ENCODE measurements around the gene RNF220. TPM values are rescaled to one million over a fixed set of nuclear protein-coding genes. Genes with fewer than 3 reads are reported as not detected.

Gene RNF220
- total and polyA plus RNA-seq, 9 of the 15 experiments (the other 6 are each of a cell fraction or from before 2014, with no cell fraction given): 5.1 to 117 (median 66.9) TPM

DNA sequence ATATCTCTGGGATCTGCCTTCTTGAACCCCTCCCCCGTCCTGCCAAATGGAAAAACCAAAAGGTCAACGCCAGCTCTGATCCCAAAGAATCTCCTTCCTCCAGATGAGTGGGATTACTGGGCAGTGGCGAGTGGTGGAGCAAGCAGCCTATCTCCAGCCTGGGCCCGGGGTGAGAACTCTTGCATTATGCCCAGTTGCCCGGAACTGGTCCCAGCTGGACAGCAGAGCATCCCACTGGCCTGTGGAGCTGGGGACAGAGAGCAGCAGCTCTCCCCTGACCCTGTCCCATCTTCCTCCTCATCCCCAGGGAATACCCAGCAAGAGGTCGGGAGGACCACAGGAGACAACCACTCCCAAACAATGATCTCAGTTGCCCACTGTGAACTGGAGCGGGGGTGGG, 138.7 kb downstream of the RNF220 start:
- intact Hi-C loops (cut with micrococcal nuclease): no loop called here
- FAIRE-seq (no peak), ATAC-seq (no peak), DNase-seq (ENCODE audit: extremely low read depth in 1 of 4, low spot score in 3 of 4) (no peak)
- WGBS (ENCODE audit: insufficient coverage, low coverage, missing lambda C conversion rate): 1% methylated on average over 7 of the region's 7 CpGs
- no peaks in the 10 kb centered on the region for H3K36me3 ChIP-seq (ENCODE audit: control insufficient read depth, insufficient read depth, low read length)
- H3K4me2 ChIP-seq (ENCODE audit: insufficient read depth, low read length): no peak overlapping the region
- H3K27me3 ChIP-seq (ENCODE audit: control insufficient read depth in 2 of 2, insufficient read depth in 2 of 2, low read length in 2 of 2): peaks cover 56 to 68% of the 10 kb centered on the region in 2 experiments
- no peak overlapping the region for H3K27ac ChIP-seq (ENCODE audit: extremely low read depth, low read depth, low read length)
- H3K9ac ChIP-seq (ENCODE audit: insufficient read depth in 1 of 2, low read depth in 2 of 2, low read length in 2 of 2): no peak overlapping the region
- H3K79me2 ChIP-seq (ENCODE audit: control insufficient read depth, insufficient read depth, low read length): no peaks in the 10 kb centered on the region
- ChIA-PET POLR2A (interaction anchor here (0.5 to 4.7 kb wide), 4 partner anchors 10 to 136 kb away, joined by 3 to 21 read pairs (median 4); no protein-coding TSS in a partner anchor), CTCF (ENCODE audit: low intra/inter-chr PET ratio) (no interaction called here)
- H3K4me3 ChIP-seq: no peak overlapping the region
- no peaks in the 10 kb centered on the region for H3K9me1 ChIP-seq (ENCODE audit: control insufficient read depth, insufficient read depth, low read length)
- no TSS peak for BruUV-seq (replicated peaks)
- 0 out of 2 replicates have a peak, but pooled peaks cover 5% of the 10 kb centered on the region for H4K20me1 ChIP-seq (replicated peaks; ENCODE audit: control insufficient read depth, insufficient read depth, low read length)
- in situ Hi-C loops (cut with MboI): no loop called here
- H3K4me1 ChIP-seq (replicated peaks in 1 of 2; ENCODE audit: control insufficient read depth in 2 of 2, insufficient read depth in 2 of 2, low read length in 2 of 2): peaks cover 0 to 6% of the 10 kb centered on the region in 2 experiments; a peak in 1 of 5 replicates
- no peaks in the 10 kb centered on the region for H3K9me3 ChIP-seq (replicated peaks; ENCODE audit: control insufficient read depth, insufficient read depth, low read depth, low read length)
- no peak overlapping the region for H2AFZ ChIP-seq (ENCODE audit: low read depth, low read length)
- no peak for TF ChIP-seq ZNF561 (CRISPR knock-in tag; conservative IDR thresholded peaks at IDR 0.05)
- no peak for TF ChIP-seq HSF4 (CRISPR knock-in tag; IDR thresholded peaks at IDR 0.05; ENCODE audit: borderline replicate concordance)
- no peak for TF ChIP-seq NELFE (IDR thresholded peaks at IDR 0.05; ENCODE audit: insufficient read depth, insufficient read length)
- no peak for TF ChIP-seq HMGN3 (IDR thresholded peaks at IDR 0.05; ENCODE audit: borderline replicate concordance, extremely low read depth, insufficient read length, low read depth, low read length)
- no peak for TF ChIP-seq ZNF280B (CRISPR knock-in tag; IDR thresholded peaks at IDR 0.05)
- TF ChIP-seq, protein P1, sequence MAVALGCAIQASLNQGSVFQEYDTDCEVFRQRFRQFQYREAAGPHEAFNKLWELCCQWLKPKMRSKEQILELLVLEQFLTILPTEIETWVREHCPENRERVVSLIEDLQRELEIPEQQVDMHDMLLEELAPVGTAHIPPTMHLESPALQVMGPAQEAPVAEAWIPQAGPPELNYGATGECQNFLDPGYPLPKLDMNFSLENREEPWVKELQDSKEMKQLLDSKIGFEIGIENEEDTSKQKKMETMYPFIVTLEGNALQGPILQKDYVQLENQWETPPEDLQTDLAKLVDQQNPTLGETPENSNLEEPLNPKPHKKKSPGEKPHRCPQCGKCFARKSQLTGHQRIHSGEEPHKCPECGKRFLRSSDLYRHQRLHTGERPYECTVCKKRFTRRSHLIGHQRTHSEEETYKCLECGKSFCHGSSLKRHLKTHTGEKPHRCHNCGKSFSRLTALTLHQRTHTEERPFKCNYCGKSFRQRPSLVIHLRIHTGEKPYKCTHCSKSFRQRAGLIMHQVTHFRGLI (CRISPR knock-in tag; IDR thresholded peaks at IDR 0.05): no peak
- no peak for TF ChIP-seq SREBF2 (CRISPR knock-in tag; IDR thresholded peaks at IDR 0.05)
- TF ChIP-seq NFYB (IDR thresholded peaks at IDR 0.05; ENCODE audit: extremely low read depth, insufficient read length): no peak
- TF ChIP-seq ZBTB40 (IDR thresholded peaks at IDR 0.05): no peak
- TF ChIP-seq ZBTB40 (CRISPR knock-in tag; IDR thresholded peaks at IDR 0.05): no peak
- TF ChIP-seq ZNF445 (CRISPR knock-in tag; IDR thresholded peaks at IDR 0.05; ENCODE audit: low read depth): no peak

Measured in K562 (cell line).